Dermis lymphatic vessel endothelial cell (primary cell): ENCODE results near the gene MYOM1. TPM values are rescaled to one million over a fixed set of nuclear protein-coding genes. Genes with fewer than 3 reads are reported as not detected.

ENCODE experiments used
- total RNA-seq: library from RNA; depleted of rRNA; stranded (reverse); fragments of >200 nt; gene quantifications from 2 replicates; pipeline ENCODE4 v1.2.1, GENCODE V29; 2014

Gene MYOM1
- total RNA-seq, result 0.43 and 2.4 TPM in 2 replicates

DNA sequence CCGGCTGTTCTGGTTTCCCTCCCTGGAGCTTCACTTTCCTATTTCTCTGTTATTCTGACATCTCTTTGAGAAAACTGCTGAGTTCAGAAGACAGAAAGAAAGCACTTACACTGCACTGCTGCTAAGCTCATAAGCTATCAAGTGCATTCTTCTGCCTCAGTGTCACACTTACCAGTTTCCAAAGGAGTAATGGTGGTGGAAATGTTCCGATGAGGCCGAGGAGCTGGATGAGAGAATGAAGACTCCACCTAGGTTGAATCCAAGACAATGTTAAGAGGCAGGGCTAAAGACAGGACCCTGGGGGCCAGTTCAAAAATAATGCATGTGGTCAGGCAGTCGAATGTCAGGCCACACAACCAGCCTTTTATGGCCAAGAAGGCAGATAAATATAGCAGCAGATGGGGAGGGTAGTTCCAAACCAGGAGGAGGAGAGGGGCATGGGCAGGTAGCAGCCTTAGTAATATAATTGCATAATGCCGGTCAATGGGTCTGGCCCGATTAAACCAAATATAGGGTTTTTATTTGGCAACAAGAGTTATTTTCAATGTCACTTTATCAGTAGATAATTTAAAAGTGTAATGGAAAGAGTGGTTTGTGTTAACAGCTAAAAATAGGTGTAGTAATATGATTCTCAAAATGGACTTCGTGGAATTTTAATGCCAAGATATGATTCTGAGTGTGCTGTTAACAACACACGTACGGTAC lies at the start of gene MYOM1:
Gene MYOM1 (minus strand): TSS at position 338 of the 705 bp plus-strand sequence. CDS start 4,745 bp downstream, outside the sequence.

DNA sequence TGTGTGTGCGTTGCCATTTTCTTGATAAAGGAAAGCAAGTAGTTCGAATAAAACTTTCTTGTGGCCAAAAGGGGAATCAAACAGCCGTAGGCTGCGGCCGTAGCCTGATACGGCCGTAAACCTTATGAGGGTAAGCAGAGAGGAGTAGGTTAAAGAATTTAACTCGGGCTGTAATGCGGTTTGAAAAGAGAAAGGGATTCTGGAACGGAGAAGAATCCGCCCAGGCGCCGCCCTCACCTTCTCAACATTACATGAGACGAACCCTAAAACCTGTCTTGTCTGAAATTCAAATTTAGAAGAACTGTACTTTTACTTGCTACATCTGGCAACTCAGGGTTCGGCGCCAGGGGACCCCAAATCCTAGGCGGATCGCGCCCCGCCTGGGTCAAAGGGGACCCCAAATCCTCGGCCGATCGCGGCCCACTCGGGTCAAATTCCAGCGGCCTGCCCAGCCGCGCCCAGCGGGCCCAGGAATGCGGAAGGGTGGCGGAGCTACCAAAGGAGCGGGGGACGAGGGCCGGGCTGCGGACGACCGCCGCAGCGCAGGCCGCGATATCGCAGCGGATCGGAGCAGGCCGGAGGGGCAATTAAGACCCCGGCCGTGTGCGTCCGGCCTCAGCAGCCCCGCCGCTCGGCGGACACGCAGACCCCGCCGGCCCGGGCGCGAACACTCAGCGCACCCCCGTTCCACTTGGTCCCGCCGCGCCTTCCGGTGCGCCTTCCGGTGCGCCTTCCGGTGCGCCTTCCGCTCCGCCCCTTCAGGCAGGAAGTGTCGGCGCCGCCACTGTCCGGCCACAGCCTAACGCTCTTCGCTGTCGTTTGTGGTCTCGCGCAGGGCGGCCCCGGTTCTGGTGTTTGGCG lies 41.8 kb upstream of the MYOM1 start, which contains the start of gene MYL12B:
Gene MYL12B (plus strand): TSS at position 761 of the 861 bp plus-strand sequence. CDS start 10,766 bp downstream, outside the sequence.

DNA sequence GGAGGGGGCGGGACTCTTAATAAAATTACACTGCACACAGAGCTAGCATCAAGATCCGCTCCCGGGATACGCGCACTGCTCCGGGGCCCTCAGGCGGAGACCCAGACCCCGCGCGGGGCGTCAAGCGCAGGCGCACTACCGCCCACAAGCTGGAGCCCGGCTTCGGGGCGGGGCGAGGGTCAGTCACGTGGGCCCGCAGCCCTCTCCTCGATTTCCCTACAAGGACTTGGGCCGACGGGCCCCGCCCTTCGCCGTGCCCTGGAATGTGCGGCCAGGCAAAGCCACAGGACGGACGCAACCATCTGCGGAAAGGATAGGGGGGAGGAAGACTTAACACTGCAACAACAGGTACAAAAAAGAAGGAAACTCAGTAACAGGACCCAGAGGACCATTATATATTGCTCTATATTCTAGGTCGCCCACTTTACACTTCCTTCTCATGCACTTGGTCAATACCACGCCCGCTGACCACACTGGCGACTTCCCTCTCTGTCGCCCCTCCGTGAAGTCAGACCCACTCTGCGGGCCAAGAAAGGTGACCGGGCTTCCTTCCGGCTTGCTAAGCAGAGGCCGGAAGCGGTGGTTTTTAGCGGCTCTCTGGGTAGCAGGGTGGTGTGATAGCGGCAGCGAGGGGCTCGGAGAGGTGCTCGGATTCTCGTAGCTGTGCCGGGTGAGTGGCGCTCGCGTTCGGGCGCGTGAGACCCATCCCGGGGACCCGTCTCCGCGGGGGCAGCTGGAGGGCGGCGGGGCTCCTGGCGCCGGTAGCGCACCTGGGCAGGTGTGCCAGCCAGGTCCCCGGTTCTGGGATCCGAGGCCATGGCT lies 27.7 kb upstream of the MYOM1 start, which contains the start of gene MYL12A:
Gene MYL12A (plus strand): TSS at position 562 of the 822 bp plus-strand sequence. CDS start 5,447 bp downstream, outside the sequence.

Other genes with a start within 250 kb of the MYOM1 start
- gene LPIN2, start 206.8 kb downstream of the MYOM1 start, total RNA-seq, result 31.4 and 31.5 TPM in 2 replicates
- gene MYL12A, start 27.8 kb upstream of the MYOM1 start, total RNA-seq, result 1,097 and 1,572 TPM in 2 replicates
- gene MYL12B, start 42.2 kb upstream of the MYOM1 start, total RNA-seq, result 629 and 827 TPM in 2 replicates
- 90.7 and 127 TPM in 2 replicates for gene TGIF1, start 230.2 kb upstream of the MYOM1 start, total RNA-seq